A673 (cell line): Measurements from ENCODE around the gene DIP2C. TPM values are rescaled to one million over a fixed set of nuclear protein-coding genes. Genes with fewer than 3 reads are reported as not detected.

Source experiments
- BruUV-seq: library from RNA; stranded (reverse); fragments of 400-500 nt; replicated peaks from 2 replicates; lab custom pipeline; 2021; lab: Mats Ljungman, UMichigan
- CTCF ChIA-PET: fragments of 300-600 bp; sonication (Branson Sonifier 250); formaldehyde crosslinking; loops from one replicate; lab custom pipeline; 2022; ENCODE audit warnings: antibody characterized with exemption; lab: Charles Lee
- POLR2A ChIA-PET: fragments of 300-600 bp; sonication (Branson Sonifier 250); formaldehyde crosslinking; loops from one replicate; lab custom pipeline; 2022; ENCODE audit warnings: antibody characterized with exemption; ENCODE audit not compliant: low non-redundant PET; lab: Charles Lee
- DNase-seq: peaks from one replicate; pipeline ENCODE4 v3.0.0-alpha.2; 2015; ENCODE audit warnings: low spot score
- H3K27ac ChIP-seq: fragments of 200-600 bp; sonication (generic); 2 replicates; pipeline ENCODE4 v1.5.1; 2016; ENCODE audit warnings: mixed run types, low read depth, mild to moderate bottlenecking, mixed read lengths, antibody characterized with exemption, low read length; ENCODE audit not compliant: poor library complexity, severe bottlenecking
- H3K27me3 ChIP-seq: fragments of 200-600 bp; sonication (generic); replicated peaks from 2 replicates; pipeline ENCODE4 v1.6.1; 2017; ENCODE audit warnings: mixed run types, low read depth, mild to moderate bottlenecking, mixed read lengths, antibody characterized with exemption, low read length; ENCODE audit not compliant: insufficient read depth, poor library complexity
- H3K36me3 ChIP-seq: fragments of 200-600 bp; sonication (generic); 2 replicates; pipeline ENCODE4 v1.6.1; 2016; ENCODE audit warnings: mixed run types, mild to moderate bottlenecking, mixed read lengths, antibody characterized with exemption, low read length; ENCODE audit not compliant: insufficient read depth, poor library complexity, severe bottlenecking
- H3K4me1 ChIP-seq: fragments of 200-600 bp; sonication (generic); 2 replicates; pipeline ENCODE4 v1.6.1; 2017; ENCODE audit warnings: mixed run types, mild to moderate bottlenecking, mixed read lengths, antibody characterized with exemption, low read length; ENCODE audit not compliant: insufficient read depth, poor library complexity, severe bottlenecking
- H3K4me3 ChIP-seq: fragments of 200-600 bp; sonication (generic); 2 replicates; pipeline ENCODE4 v1.5.1; 2016; ENCODE audit warnings: low read depth, mixed run types, mild to moderate bottlenecking, mixed read lengths, low read length; ENCODE audit not compliant: poor library complexity, severe bottlenecking
- H3K9me3 ChIP-seq: fragments of 200-600 bp; sonication (generic); 2 replicates; pipeline ENCODE4 v1.6.1; 2016; ENCODE audit warnings: mixed run types, low read depth, mild to moderate bottlenecking, mixed read lengths, antibody characterized with exemption, low read length; ENCODE audit not compliant: poor library complexity, severe bottlenecking
- CTCF ChIP-seq: fragments of 300-800, 200-600 bp; sonication (generic); conservative IDR thresholded peaks from 2 replicates; pipeline ENCODE4 v1.5.1; 2017; ENCODE audit warnings: low read depth, mild to moderate bottlenecking, antibody characterized with exemption, low read length, moderate library complexity, mixed read lengths
- EZH2 ChIP-seq: fragments of 200-600 bp; sonication (generic); IDR thresholded peaks from 2 replicates; pipeline ENCODE4 v1.6.1; 2017; ENCODE audit warnings: borderline replicate concordance, low read depth, mild to moderate bottlenecking, mixed read lengths, antibody characterized with exemption, low read length; ENCODE audit not compliant: poor library complexity, severe bottlenecking
- intact Hi-C: fragments of 100-400 bp; cut with micrococcal nuclease; formaldehyde crosslinking; loops from one replicate; pipeline ENCODE4 v1.10.0; 2022; ENCODE audit not compliant: unreplicated experiment
- total RNA-seq: library from RNA; stranded (reverse); gene quantifications from 2 replicates; pipeline ENCODE4 v1.2.3, GENCODE V29; 2021

The DIP2C gene
- total RNA-seq, 1 experiment from 2014 or later = 13.2 TPM

- ChIA-PET POLR2A (no interaction called here), CTCF (no interaction called here)
- intact Hi-C loops = no loop called here
- Histone ChIP-seq H3K4me3 (no peak overlapping the region), H3K27me3 (no peaks in the 10 kb centered on the region), H3K36me3 (peaks cover 4% of the 10 kb centered on the region), H3K27ac (no peak overlapping the region), H3K4me1 (peaks cover 15% of the 10 kb centered on the region), H3K9me3 (no peaks in the 10 kb centered on the region)
- DNase-seq = no peak
- BruUV-seq = no TSS peak
- TF ChIP-seq EZH2 (no peak), CTCF (no peak)
These were observed 454.6 kb downstream of the DIP2C start for GRCh38 chr10:234708-235406.

GRCh38 chr10:232878-233277 is 456.6 kb downstream of the DIP2C start:
- Histone ChIP-seq H3K27ac (no peak overlapping the region), H3K4me1 (peaks cover 15% of the 10 kb centered on the region), H3K36me3 (no peaks in the 10 kb centered on the region), H3K4me3 (no peak overlapping the region), H3K9me3 (no peaks in the 10 kb centered on the region), H3K27me3 (no peaks in the 10 kb centered on the region)
- DNase-seq = no peak
- TF ChIP-seq EZH2 (no peak), CTCF (no peak)
- intact Hi-C loops = no loop called here
- no TSS peak for BruUV-seq
- ChIA-PET POLR2A (no interaction called here), CTCF (no interaction called here)

- intact Hi-C loops = no loop called here
These were observed 457.4 kb downstream of the DIP2C start for GRCh38 chr10:232061-232460.

More at GRCh38 chr10:232061-232460, 457.4 kb downstream of the DIP2C start:
- no peaks in the 10 kb centered on the region for H3K9me3 ChIP-seq
- H3K36me3 ChIP-seq = no peaks in the 10 kb centered on the region
- no peak overlapping the region for H3K4me3 ChIP-seq
- H3K4me1 ChIP-seq = peaks cover 15% of the 10 kb centered on the region
- TF ChIP-seq EZH2 (no peak), CTCF (no peak)
- no peak overlapping the region for H3K27ac ChIP-seq
- POLR2A ChIA-PET = no interaction called here
- no TSS peak for BruUV-seq
- no peak for DNase-seq
- CTCF ChIA-PET = no interaction called here
- no peaks in the 10 kb centered on the region for H3K27me3 ChIP-seq
